ENCODE results near the gene NR1H3. TPM values are rescaled to one million over a fixed set of nuclear protein-coding genes. Genes with fewer than 3 reads are reported as not detected.
"Not testable (repeated sequence)": the region's sequence is repeated elsewhere in the genome, so short reads cannot be mapped to it uniquely, and the experiment has no call there.

Gene NR1H3
- total RNA-seq, 2 donors from 2014 or later: 11.6 to 20.4 TPM

DNA sequence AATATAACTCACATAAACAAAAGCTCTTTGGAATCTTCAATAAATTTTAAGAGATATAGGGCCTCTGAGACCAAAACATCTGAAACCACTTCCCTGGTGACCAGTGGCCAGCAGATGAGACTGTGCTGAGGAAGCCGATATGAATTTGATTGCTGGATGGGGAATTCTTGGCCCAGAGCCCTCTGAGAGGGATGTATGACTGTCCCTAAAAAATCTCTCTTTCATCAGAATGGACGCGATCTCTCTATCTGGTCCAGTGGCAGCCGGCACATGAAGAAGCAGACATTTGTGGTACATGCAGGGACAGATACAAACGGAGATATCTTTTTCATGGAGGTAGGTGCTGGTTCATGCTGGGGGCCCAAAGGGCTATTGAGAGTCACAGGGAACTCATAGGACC is 57.2 kb downstream of the NR1H3 start:
- Histone ChIP-seq H3K9me3 (no peaks in the 10 kb centered on the region), H3K4me1 (ENCODE audit: control insufficient read depth in 1 of 2, low read depth in 2 of 2) (no peaks in the 10 kb centered on the region), H3K4me3 (no peak overlapping the region), H3K27ac (no peak overlapping the region), H3K36me3 (peaks cover 48% of the 10 kb centered on the region), H3K27me3 (replicated peaks; ENCODE audit: insufficient read depth) (no peaks in the 10 kb centered on the region)
- TF ChIP-seq, protein P1, sequence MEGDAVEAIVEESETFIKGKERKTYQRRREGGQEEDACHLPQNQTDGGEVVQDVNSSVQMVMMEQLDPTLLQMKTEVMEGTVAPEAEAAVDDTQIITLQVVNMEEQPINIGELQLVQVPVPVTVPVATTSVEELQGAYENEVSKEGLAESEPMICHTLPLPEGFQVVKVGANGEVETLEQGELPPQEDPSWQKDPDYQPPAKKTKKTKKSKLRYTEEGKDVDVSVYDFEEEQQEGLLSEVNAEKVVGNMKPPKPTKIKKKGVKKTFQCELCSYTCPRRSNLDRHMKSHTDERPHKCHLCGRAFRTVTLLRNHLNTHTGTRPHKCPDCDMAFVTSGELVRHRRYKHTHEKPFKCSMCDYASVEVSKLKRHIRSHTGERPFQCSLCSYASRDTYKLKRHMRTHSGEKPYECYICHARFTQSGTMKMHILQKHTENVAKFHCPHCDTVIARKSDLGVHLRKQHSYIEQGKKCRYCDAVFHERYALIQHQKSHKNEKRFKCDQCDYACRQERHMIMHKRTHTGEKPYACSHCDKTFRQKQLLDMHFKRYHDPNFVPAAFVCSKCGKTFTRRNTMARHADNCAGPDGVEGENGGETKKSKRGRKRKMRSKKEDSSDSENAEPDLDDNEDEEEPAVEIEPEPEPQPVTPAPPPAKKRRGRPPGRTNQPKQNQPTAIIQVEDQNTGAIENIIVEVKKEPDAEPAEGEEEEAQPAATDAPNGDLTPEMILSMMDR (IDR thresholded peaks at IDR 0.05): no peak
- DNase-seq (ENCODE audit: low spot score) (no peak), ATAC-seq (ENCODE audit: insufficient number of reproducible peaks, low FRiP score, low read depth) (no peak)

DNA sequence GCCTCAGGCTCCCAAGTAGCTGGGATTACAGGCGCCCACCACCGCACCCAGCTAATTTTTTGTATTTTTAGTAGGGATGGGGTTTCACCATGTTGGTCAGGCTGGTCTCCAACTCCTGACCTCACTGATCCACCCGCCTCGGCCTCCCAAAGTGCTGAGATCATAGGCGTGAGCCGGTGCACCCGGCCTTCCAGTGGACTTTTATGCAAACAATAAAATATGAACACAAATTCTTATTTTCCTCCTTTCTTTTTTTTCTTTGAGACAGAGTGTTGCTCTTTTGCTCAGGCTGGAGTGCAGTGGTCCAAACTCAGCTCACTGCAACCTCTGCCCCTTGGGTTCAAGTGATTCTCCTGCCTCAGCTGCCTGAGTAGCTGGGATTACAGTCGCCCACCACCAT is 58.7 kb downstream of the NR1H3 start:
- not testable (repeated sequence) for DNase-seq (ENCODE audit: low spot score)
- peaks cover 33% of the 10 kb centered on the region for H3K36me3 ChIP-seq

DNA sequence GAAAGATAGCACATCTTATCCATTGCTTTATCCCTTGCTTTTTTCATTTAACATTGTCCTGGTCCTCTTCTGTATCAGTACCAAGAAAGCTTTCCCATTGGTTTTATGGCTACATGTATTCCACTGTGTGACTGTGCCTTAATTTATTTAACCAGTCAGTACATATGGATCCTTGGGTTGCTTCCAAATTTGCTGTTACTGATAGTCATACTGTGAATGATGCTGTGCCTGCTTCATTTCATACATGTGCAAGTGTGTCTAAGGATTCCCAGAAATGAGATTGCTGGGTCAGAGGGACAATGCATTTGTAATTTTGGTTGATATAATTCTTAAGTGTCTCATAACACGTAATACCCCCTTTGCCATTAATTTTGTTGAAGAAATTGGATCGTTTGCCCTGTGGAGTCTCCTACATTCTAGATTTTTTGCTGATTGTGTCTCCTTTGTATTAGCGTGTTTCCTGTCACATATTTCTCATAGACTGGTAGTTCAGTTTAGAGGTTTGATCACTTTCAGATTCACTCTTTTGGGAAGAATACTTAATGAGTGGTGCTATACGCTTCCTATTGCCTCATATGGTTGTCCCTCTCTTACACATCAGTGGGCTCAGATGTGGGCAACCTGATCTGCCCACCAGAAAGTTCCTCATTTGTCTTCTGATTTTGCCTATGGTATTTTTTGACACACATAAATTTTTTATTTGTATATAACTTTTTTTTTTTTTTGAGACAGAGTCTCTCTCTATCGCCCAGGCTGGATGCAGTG is 59.5 kb downstream of the NR1H3 start:
- peaks cover 27% of the 10 kb centered on the region for H3K36me3 ChIP-seq
- H3K27ac ChIP-seq: no peak overlapping the region
- no peaks in the 10 kb centered on the region for H3K4me1 ChIP-seq (ENCODE audit: control insufficient read depth in 1 of 2, low read depth in 2 of 2)
- no peak for DNase-seq (ENCODE audit: low spot score)
- TF ChIP-seq, protein P1 (IDR thresholded peaks at IDR 0.05): no peak
- ATAC-seq (ENCODE audit: insufficient number of reproducible peaks, low FRiP score, low read depth): no peak
- no peaks in the 10 kb centered on the region for H3K9me3 ChIP-seq
- no peak overlapping the region for H3K4me3 ChIP-seq
- no peaks in the 10 kb centered on the region for H3K27me3 ChIP-seq (replicated peaks; ENCODE audit: insufficient read depth)

More for the DNA sequence above, 58.7 kb downstream of the NR1H3 start:
- H3K4me1 ChIP-seq (ENCODE audit: control insufficient read depth in 1 of 2, low read depth in 2 of 2); H3K27me3 ChIP-seq (replicated peaks; ENCODE audit: insufficient read depth); H3K9me3 ChIP-seq; H3K4me3 ChIP-seq; ATAC-seq (ENCODE audit: insufficient number of reproducible peaks, low FRiP score, low read depth); H3K27ac ChIP-seq: not testable (repeated sequence)

DNA sequence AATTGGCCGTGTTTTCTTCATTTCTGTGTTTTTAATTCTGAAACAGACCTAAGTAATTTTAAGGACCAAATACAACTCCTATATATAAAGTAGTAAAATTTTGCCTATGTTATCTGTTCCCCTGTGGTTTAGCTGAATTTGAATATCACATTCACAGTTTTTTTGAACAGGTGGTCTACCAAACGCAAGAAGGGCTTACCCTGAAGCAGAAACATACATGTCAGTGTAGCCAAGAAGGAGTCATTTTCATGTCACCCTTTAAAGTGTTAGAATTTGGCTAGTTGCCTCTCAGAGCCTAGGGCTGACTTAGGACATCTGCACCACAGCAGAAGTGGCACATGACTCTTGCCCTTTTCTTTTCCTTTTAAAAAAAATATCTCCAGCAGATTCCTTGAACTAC is 60.4 kb downstream of the NR1H3 start:
- H3K4me1 ChIP-seq (ENCODE audit: control insufficient read depth in 1 of 2, low read depth in 2 of 2): no peaks in the 10 kb centered on the region
- ATAC-seq (ENCODE audit: insufficient number of reproducible peaks, low FRiP score, low read depth) (no peak), DNase-seq (ENCODE audit: low spot score) (no peak)
- TF ChIP-seq, protein P1 (IDR thresholded peaks at IDR 0.05): no peak
- peaks cover 22% of the 10 kb centered on the region for H3K36me3 ChIP-seq
- H3K27me3 ChIP-seq (replicated peaks; ENCODE audit: insufficient read depth): no peaks in the 10 kb centered on the region
- H3K27ac ChIP-seq: no peak overlapping the region
- no peak overlapping the region for H3K4me3 ChIP-seq
- H3K9me3 ChIP-seq: no peaks in the 10 kb centered on the region

Other genes with a start within 250 kb of the NR1H3 start
- gene ARFGAP2, start 81.1 kb upstream of the NR1H3 start, total RNA-seq: 100 to 1,000 TPM; 122 to 164 TPM
- gene PACSIN3, start 71.6 kb upstream of the NR1H3 start, total RNA-seq: 10 to 100 TPM; 30.3 to 44.4 TPM
- 10 to 100 TPM; 45.6 to 69.7 TPM for gene DDB2, start 43.0 kb upstream of the NR1H3 start, total RNA-seq
- gene ACP2, start 9.2 kb upstream of the NR1H3 start, total RNA-seq: 10 to 100 TPM; 39.4 to 59.7 TPM
- 10 to 100 TPM; 58.9 to 74.3 TPM for gene MADD, start 12.1 kb downstream of the NR1H3 start, total RNA-seq
- gene MYBPC3, start 94.7 kb downstream of the NR1H3 start, total RNA-seq: not detected
- gene SPI1, start 120.6 kb downstream of the NR1H3 start, total RNA-seq: 10 to 100 TPM; 35.0 to 44.4 TPM
- gene SLC39A13, start 150.6 kb downstream of the NR1H3 start, total RNA-seq: 100 to 1,000 TPM in 1 of 2 donors, 10 to 100 TPM in 1; 97.7 to 163 TPM
- 100 to 1,000 TPM; 122 to 160 TPM for gene PSMC3, start 168.4 kb downstream of the NR1H3 start, total RNA-seq
- under 1 TPM in 1 of 2 donors, not detected in 1; 0.41 TPM for gene RAPSN, start 191.1 kb downstream of the NR1H3 start, total RNA-seq

Data from thoracic aorta (tissue), 2 donors.